Measurements from ENCODE around the gene LDLRAD2. TPM values are rescaled to one million over a fixed set of nuclear protein-coding genes. Genes with fewer than 3 reads are reported as not detected.
"Not testable (repeated sequence)": the region's sequence is repeated elsewhere in the genome, so short reads cannot be mapped to it uniquely, and the experiment has no call there.

Gene LDLRAD2
- total RNA-seq, 2 donors from 2014 or later = not detected

- Histone ChIP-seq H3K4me1 (peaks cover 0 to 20% of the 10 kb centered on the region in 2 donors), H3K36me3 (no peaks in the 10 kb centered on the region), H3K4me3 (no peak overlapping the region), H3K9me3 (no peaks in the 10 kb centered on the region), H3K27ac (no peak overlapping the region), H3K27me3 (no peaks in the 10 kb centered on the region)
- DNase-seq (ENCODE audit: low spot score) = no peak
- TF ChIP-seq CTCF (IDR thresholded peaks at IDR 0.05) = no peak
These were observed 41.9 kb upstream of the LDLRAD2 start for GRCh38 chr1:21770201-21770600.

GRCh38 chr1:21770602-21771001, 41.5 kb upstream of the LDLRAD2 start:
- H3K4me3 ChIP-seq, H3K27ac ChIP-seq, H3K9me3 ChIP-seq, H3K27me3 ChIP-seq, H3K36me3 ChIP-seq: not testable (repeated sequence)
- H3K4me1 ChIP-seq = peaks cover 0 to 20% of the 10 kb centered on the region in 2 donors
- DNase-seq (ENCODE audit: low spot score) = peak; percentile 32

- H3K27me3 ChIP-seq; H3K36me3 ChIP-seq; H3K4me3 ChIP-seq; H3K27ac ChIP-seq; DNase-seq (ENCODE audit: low spot score); H3K9me3 ChIP-seq: not testable (repeated sequence)
- peaks cover 0 to 17% of the 10 kb centered on the region in 2 donors for H3K4me1 ChIP-seq
These were observed 40.4 kb upstream of the LDLRAD2 start for GRCh38 chr1:21771672-21772071.

- Histone ChIP-seq H3K4me3 (no peak overlapping the region), H3K4me1 (peaks cover 0 to 12% of the 10 kb centered on the region in 2 donors), H3K9me3 (no peaks in the 10 kb centered on the region), H3K27me3 (no peaks in the 10 kb centered on the region), H3K36me3 (no peaks in the 10 kb centered on the region), H3K27ac (no peak overlapping the region)
- no peak for TF ChIP-seq CTCF (IDR thresholded peaks at IDR 0.05)
- DNase-seq (ENCODE audit: low spot score) = no peak
These were observed 38.5 kb upstream of the LDLRAD2 start for GRCh38 chr1:21773585-21773984.

GRCh38 chr1:21774835-21775549, 37.1 kb upstream of the LDLRAD2 start:
- no peak for DNase-seq (ENCODE audit: low spot score)
- Histone ChIP-seq H3K9me3 (no peaks in the 10 kb centered on the region), H3K4me3 (no peak overlapping the region), H3K4me1 (peaks cover 0 to 14% of the 10 kb centered on the region in 2 donors), H3K36me3 (no peaks in the 10 kb centered on the region), H3K27ac (no peak overlapping the region), H3K27me3 (no peaks in the 10 kb centered on the region)
- no peak for TF ChIP-seq CTCF (IDR thresholded peaks at IDR 0.05)

GRCh38 chr1:21775550-21775914, 36.5 kb upstream of the LDLRAD2 start:
- no peak for DNase-seq (ENCODE audit: low spot score)
- Histone ChIP-seq H3K4me1 (peaks cover 0 to 20% of the 10 kb centered on the region in 2 donors), H3K27me3 (no peaks in the 10 kb centered on the region), H3K9me3 (no peaks in the 10 kb centered on the region), H3K27ac (no peak overlapping the region), H3K4me3 (no peak overlapping the region), H3K36me3 (no peaks in the 10 kb centered on the region)
- TF ChIP-seq CTCF (IDR thresholded peaks at IDR 0.05) = no peak

GRCh38 chr1:21775985-21776562, 36.0 kb upstream of the LDLRAD2 start:
- Histone ChIP-seq H3K27ac (no peak overlapping the region), H3K4me1 (peaks cover 0 to 25% of the 10 kb centered on the region in 2 donors)
- TF ChIP-seq CTCF (IDR thresholded peaks at IDR 0.05) = no peak

GRCh38 chr1:21776925-21777324, 35.1 kb upstream of the LDLRAD2 start:
- peaks cover 0 to 34% of the 10 kb centered on the region in 2 donors for H3K4me1 ChIP-seq
- not testable (repeated sequence) for H3K27me3 ChIP-seq; H3K27ac ChIP-seq; DNase-seq (ENCODE audit: low spot score); H3K36me3 ChIP-seq; H3K4me3 ChIP-seq; H3K9me3 ChIP-seq

More at GRCh38 chr1:21775985-21776562, 36.0 kb upstream of the LDLRAD2 start:
- DNase-seq (ENCODE audit: low spot score) = no peak
- Histone ChIP-seq H3K27me3 (no peaks in the 10 kb centered on the region), H3K36me3 (no peaks in the 10 kb centered on the region), H3K4me3 (no peak overlapping the region), H3K9me3 (no peaks in the 10 kb centered on the region)

Measured in right atrium auricular region (tissue), 2 donors.